Activated T-cell treated with anti-CD3 and anti-CD28 coated beads, Interleukin-2, amount 50 U/mL, for 24 hours (primary cell): ENCODE results near the gene AADACL4.

Source experiments
- DNase-seq: peaks from one replicate; pipeline ENCODE4 v3.0.0-alpha.2; 2020
- H3K27ac Mint-ChIP-seq: 2 replicates; pipeline ENCODE4 v1.8.0; 2020; ENCODE audit warnings: mild to moderate bottlenecking, mixed read lengths
- H3K27me3 Mint-ChIP-seq: 2 replicates; pipeline ENCODE4 v1.8.0; 2020; ENCODE audit warnings: mixed read lengths
- H3K36me3 Mint-ChIP-seq: 2 replicates; pipeline ENCODE4 v1.8.0; 2020; ENCODE audit warnings: low read depth, mixed read lengths
- H3K4me1 Mint-ChIP-seq: 2 replicates; pipeline ENCODE4 v1.8.0; 2020; ENCODE audit warnings: low read depth, mixed read lengths
- H3K4me3 Mint-ChIP-seq: 2 replicates; pipeline ENCODE4 v1.8.0; 2020; ENCODE audit warnings: mild to moderate bottlenecking, moderate library complexity, mixed read lengths
- H3K9me3 Mint-ChIP-seq: 2 replicates; pipeline ENCODE4 v1.8.0; 2020; ENCODE audit warnings: mixed read lengths

AADACL4 gene

GRCh38 chr1:12643785-12644184, at the start of gene AADACL4:
Gene AADACL4 (plus strand): TSS chr1:12644085. CDS start chr1:12644547, 462 bp downstream.
- no peaks in the 10 kb centered on the region for H3K4me1 Mint-ChIP-seq
- H3K27ac Mint-ChIP-seq, result no peak within 1 kb of the TSS
- peaks cover 7% of the 10 kb centered on the region for H3K27me3 Mint-ChIP-seq
- peaks cover 6% of the 10 kb centered on the region for H3K36me3 Mint-ChIP-seq
- H3K9me3 Mint-ChIP-seq, result peaks cover 25% of the 10 kb centered on the region
- DNase-seq, result no peak
- H3K4me3 Mint-ChIP-seq, result no peak within 1 kb of the TSS

DNA sequence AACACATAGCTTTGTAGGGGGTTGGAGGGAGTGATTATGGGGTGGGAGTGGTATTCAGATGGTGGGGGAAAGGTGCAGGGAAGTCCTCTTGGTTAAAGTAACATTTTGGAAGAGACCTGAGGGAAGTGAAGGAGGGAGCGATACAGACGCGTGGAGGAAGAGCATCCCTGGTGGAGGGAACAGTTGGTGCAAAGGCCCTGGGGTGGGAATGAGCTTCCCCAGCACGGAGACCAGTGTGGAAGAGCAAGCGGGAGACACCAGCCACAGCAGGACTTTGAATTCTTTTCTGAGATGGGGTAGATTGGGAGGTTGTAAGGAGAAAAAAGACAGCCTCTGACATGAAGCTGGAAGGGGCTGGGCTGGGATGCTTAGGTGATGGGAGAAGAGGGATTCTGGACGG, 49.4 kb upstream of the AADACL4 start:
- Mint-ChIP-seq H3K9me3 (no peaks in the 10 kb centered on the region), H3K4me3 (peak overlapping the region; percentile 64), H3K27ac (peak overlapping the region; percentile 85), H3K36me3 (peaks cover 36% of the 10 kb centered on the region), H3K27me3 (no peaks in the 10 kb centered on the region), H3K4me1 (peaks cover 43% of the 10 kb centered on the region)
- no peak for DNase-seq

GRCh38 chr1:12594966-12595756, 48.7 kb upstream of the AADACL4 start:
- Mint-ChIP-seq H3K9me3 (no peaks in the 10 kb centered on the region), H3K27ac (peak overlapping the region; percentile 85), H3K4me1 (peaks cover 49% of the 10 kb centered on the region), H3K4me3 (peak overlapping the region; percentile 64), H3K36me3 (peaks cover 40% of the 10 kb centered on the region), H3K27me3 (no peaks in the 10 kb centered on the region)
- peak; percentile 65 for DNase-seq

GRCh38 chr1:12595757-12596006, 48.2 kb upstream of the AADACL4 start:
- Mint-ChIP-seq H3K27me3 (no peaks in the 10 kb centered on the region), H3K4me1 (peaks cover 55% of the 10 kb centered on the region), H3K27ac (no peak overlapping the region), H3K36me3 (peaks cover 43% of the 10 kb centered on the region), H3K4me3 (peak overlapping the region; percentile 35), H3K9me3 (no peaks in the 10 kb centered on the region)
- no peak for DNase-seq

DNA sequence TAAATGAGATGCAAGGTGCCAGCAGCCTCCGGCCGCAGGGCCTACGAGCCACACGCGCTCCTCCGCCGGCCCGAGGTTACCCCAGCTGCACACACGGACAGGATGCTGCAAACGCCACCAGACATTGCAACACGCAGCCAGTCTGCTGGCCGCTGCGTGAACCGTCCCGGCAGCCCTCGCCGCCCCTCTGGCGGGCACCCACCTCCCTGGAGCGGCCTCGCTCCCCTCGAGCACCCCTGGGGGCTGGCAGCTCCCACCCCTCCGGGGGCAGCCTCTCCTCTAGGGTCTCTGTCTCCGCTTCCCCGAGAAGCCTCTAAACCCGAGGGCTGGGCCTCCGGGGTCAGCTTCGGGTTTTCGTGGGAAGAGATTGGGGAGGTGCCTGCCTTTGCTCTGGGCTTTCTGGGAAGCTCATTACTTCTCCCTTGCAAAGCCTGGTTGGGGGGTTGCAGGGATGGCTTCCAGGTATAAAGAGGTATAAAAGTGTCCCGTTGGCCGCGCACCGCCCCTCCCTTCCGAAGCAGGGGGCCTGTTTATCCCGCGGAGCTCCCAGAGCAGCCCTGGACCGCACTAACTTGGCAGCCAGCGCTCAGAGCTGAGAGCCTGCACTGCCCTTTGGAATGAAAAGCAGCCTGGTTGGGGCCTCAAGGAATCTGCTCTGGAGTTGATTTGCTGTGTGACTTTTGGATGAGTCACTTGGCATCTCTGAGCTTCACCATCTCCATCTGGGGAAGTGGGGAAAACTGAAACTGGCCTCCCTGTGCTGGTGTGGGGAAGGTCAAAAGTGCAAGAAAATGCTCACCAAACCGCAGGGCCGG, 47.7 kb upstream of the AADACL4 start:
- peaks cover 40% of the 10 kb centered on the region for H3K36me3 Mint-ChIP-seq
- no peak overlapping the region for H3K27ac Mint-ChIP-seq
- DNase-seq, result no peak
- peak overlapping the region; percentile 35 for H3K4me3 Mint-ChIP-seq
- H3K27me3 Mint-ChIP-seq, result no peaks in the 10 kb centered on the region
- no peaks in the 10 kb centered on the region for H3K9me3 Mint-ChIP-seq
- H3K4me1 Mint-ChIP-seq, result peaks cover 58% of the 10 kb centered on the region

GRCh38 chr1:12597792-12598191, 46.1 kb upstream of the AADACL4 start:
- Mint-ChIP-seq H3K4me1 (peaks cover 73% of the 10 kb centered on the region), H3K27me3 (no peaks in the 10 kb centered on the region), H3K4me3 (no peak overlapping the region), H3K9me3 (no peaks in the 10 kb centered on the region), H3K36me3 (peaks cover 35% of the 10 kb centered on the region), H3K27ac (no peak overlapping the region)
- DNase-seq, result no peak

GRCh38 chr1:12598974-12599373, 44.9 kb upstream of the AADACL4 start:
- Mint-ChIP-seq H3K27ac (no peak overlapping the region), H3K27me3 (no peaks in the 10 kb centered on the region), H3K4me3 (no peak overlapping the region), H3K9me3 (no peaks in the 10 kb centered on the region), H3K4me1 (peaks cover 78% of the 10 kb centered on the region), H3K36me3 (peaks cover 40% of the 10 kb centered on the region)
- no peak for DNase-seq

DNA sequence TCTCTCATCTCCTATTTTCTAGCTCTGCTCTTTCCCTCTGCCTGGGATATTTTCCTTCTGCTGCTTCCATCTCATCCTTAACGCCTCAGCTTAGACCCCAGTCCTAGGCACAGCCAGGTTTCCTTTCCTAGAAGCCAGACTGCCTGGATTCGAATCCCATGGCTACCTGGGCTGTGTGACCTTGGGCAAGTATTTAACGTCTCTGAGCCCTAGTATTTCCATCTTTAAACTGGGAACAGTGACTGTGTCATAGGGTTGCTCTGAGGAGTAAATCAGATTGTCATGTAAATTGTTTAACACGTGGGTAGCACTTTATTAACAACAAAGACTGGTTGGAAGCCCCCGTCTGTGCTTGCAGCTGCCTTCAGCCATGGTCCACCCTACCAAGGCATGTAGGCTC, 44.2 kb upstream of the AADACL4 start:
- Mint-ChIP-seq H3K27ac (peak overlapping the region; percentile 31), H3K4me1 (peaks cover 78% of the 10 kb centered on the region), H3K9me3 (no peaks in the 10 kb centered on the region), H3K4me3 (no peak overlapping the region), H3K36me3 (peaks cover 44% of the 10 kb centered on the region), H3K27me3 (no peaks in the 10 kb centered on the region)
- DNase-seq, result no peak

GRCh38 chr1:12600335-12600734, 43.5 kb upstream of the AADACL4 start:
- Mint-ChIP-seq H3K36me3 (peaks cover 47% of the 10 kb centered on the region), H3K27me3 (no peaks in the 10 kb centered on the region), H3K9me3 (no peaks in the 10 kb centered on the region), H3K4me3 (no peak overlapping the region), H3K4me1 (peaks cover 78% of the 10 kb centered on the region), H3K27ac (peak overlapping the region; percentile 29)
- DNase-seq, result no peak

GRCh38 chr1:12600880-12601633, 42.8 kb upstream of the AADACL4 start:
- H3K4me3 Mint-ChIP-seq, result no peak overlapping the region
- no peak overlapping the region for H3K27ac Mint-ChIP-seq
- peaks cover 77% of the 10 kb centered on the region for H3K4me1 Mint-ChIP-seq
- H3K27me3 Mint-ChIP-seq, result no peaks in the 10 kb centered on the region
- H3K36me3 Mint-ChIP-seq, result peaks cover 51% of the 10 kb centered on the region
- peak; percentile 64 for DNase-seq
- no peaks in the 10 kb centered on the region for H3K9me3 Mint-ChIP-seq

GRCh38 chr1:12601700-12602658, 41.9 kb upstream of the AADACL4 start:
- Mint-ChIP-seq H3K9me3 (peaks cover 4% of the 10 kb centered on the region), H3K27me3 (no peaks in the 10 kb centered on the region), H3K4me3 (no peak overlapping the region), H3K27ac (peak overlapping the region; percentile 76), H3K36me3 (peaks cover 58% of the 10 kb centered on the region), H3K4me1 (peaks cover 78% of the 10 kb centered on the region)
- no peak for DNase-seq

- Mint-ChIP-seq H3K36me3 (peaks cover 60% of the 10 kb centered on the region), H3K27ac (peak overlapping the region; percentile 50), H3K4me1 (peaks cover 78% of the 10 kb centered on the region)
Measured at GRCh38 chr1:12602659-12603024, 41.2 kb upstream of the AADACL4 start.

GRCh38 chr1:12603224-12603623, 40.7 kb upstream of the AADACL4 start:
- no peak for DNase-seq
- Mint-ChIP-seq H3K4me3 (no peak overlapping the region), H3K27me3 (no peaks in the 10 kb centered on the region), H3K27ac (peak overlapping the region; percentile 50), H3K9me3 (peaks cover 9% of the 10 kb centered on the region), H3K36me3 (peaks cover 65% of the 10 kb centered on the region), H3K4me1 (peaks cover 76% of the 10 kb centered on the region)

More at GRCh38 chr1:12602659-12603024, 41.2 kb upstream of the AADACL4 start:
- DNase-seq, result no peak
- Mint-ChIP-seq H3K9me3 (peaks cover 7% of the 10 kb centered on the region), H3K4me3 (no peak overlapping the region), H3K27me3 (no peaks in the 10 kb centered on the region)
